Activated CD8-positive, alpha-beta memory T cell treated with anti-CD3 and anti-CD28 coated beads, Interleukin-2, amount 10 ng/mL, durations not matched to agents 7 days and 5 days (primary cell): ENCODE data around the gene ABCA8. TPM values are rescaled to one million over a fixed set of nuclear protein-coding genes. Genes with fewer than 3 reads are reported as not detected.

ENCODE experiments used
- ATAC-seq: fragments of 150-1000 bp; cut with Tn5 transposase; one replicate; pipeline ENCODE4 v1.10.0; 2021; ENCODE audit warnings: moderate library complexity
- CTCF ChIA-PET: fragments of 350-600 bp; sonication (Branson Sonifier 250); formaldehyde crosslinking; loops from one replicate; lab custom pipeline; 2021; ENCODE audit warnings: antibody characterized with exemption; lab: Charles Lee
- DNase-seq: peaks from one replicate; pipeline ENCODE4 v3.0.0-alpha.2; 2020
- H3K27ac Mint-ChIP-seq: one replicate; pipeline ENCODE4 v1.8.0; 2021; ENCODE audit warnings: mild to moderate bottlenecking, mixed read lengths
- H3K27me3 Mint-ChIP-seq: one replicate; pipeline ENCODE4 v1.8.0; 2021; ENCODE audit warnings: mixed read lengths
- H3K36me3 Mint-ChIP-seq: one replicate; pipeline ENCODE4 v1.8.0; 2021; ENCODE audit warnings: mild to moderate bottlenecking, mixed read lengths
- H3K4me1 Mint-ChIP-seq: one replicate; pipeline ENCODE4 v1.8.0; 2021; ENCODE audit warnings: mixed read lengths
- H3K4me3 Mint-ChIP-seq: one replicate; pipeline ENCODE4 v1.8.0; 2021; ENCODE audit warnings: mild to moderate bottlenecking, moderate library complexity, mixed read lengths
- H3K9me3 Mint-ChIP-seq: one replicate; pipeline ENCODE4 v1.8.0; 2022; ENCODE audit warnings: low read depth, mixed read lengths
- total RNA-seq, 2 experiments: library from RNA; stranded (reverse); gene quantifications; one replicate each; pipeline ENCODE4 v1.2.3, GENCODE V29; 2021

ABCA8 gene
- total RNA-seq, 2 experiments from 2014 or later: not detected

GRCh38 chr17:68924793-68925720 is 30.1 kb downstream of the ABCA8 start:
- ATAC-seq (no peak), DNase-seq (no peak)
- Mint-ChIP-seq H3K36me3 (no peaks in the 10 kb centered on the region), H3K27me3 (no peaks in the 10 kb centered on the region), H3K4me1 (no peaks in the 10 kb centered on the region), H3K9me3 (no peaks in the 10 kb centered on the region), H3K4me3 (no peak overlapping the region), H3K27ac (no peak overlapping the region)
- CTCF ChIA-PET: no interaction called here

- DNase-seq (no peak), ATAC-seq (no peak)
- no peak overlapping the region for H3K4me3 Mint-ChIP-seq
- CTCF ChIA-PET: interaction anchor here (0.8 kb wide), 1 partner anchor 13 kb away, joined by 4 read pairs; no protein-coding TSS in a partner anchor
- peaks cover 5% of the 10 kb centered on the region for H3K27me3 Mint-ChIP-seq
- no peak overlapping the region for H3K27ac Mint-ChIP-seq
- H3K4me1 Mint-ChIP-seq: no peaks in the 10 kb centered on the region
- no peaks in the 10 kb centered on the region for H3K9me3 Mint-ChIP-seq
- no peaks in the 10 kb centered on the region for H3K36me3 Mint-ChIP-seq
Measured at GRCh38 chr17:68910789-68911431, 44.3 kb downstream of the ABCA8 start.

- CTCF ChIA-PET: no interaction called here
- ATAC-seq (no peak), DNase-seq (no peak)
- H3K4me3 Mint-ChIP-seq: no peak overlapping the region
- H3K9me3 Mint-ChIP-seq: no peaks in the 10 kb centered on the region
- no peaks in the 10 kb centered on the region for H3K36me3 Mint-ChIP-seq
- H3K27me3 Mint-ChIP-seq: peaks cover 5% of the 10 kb centered on the region
- H3K27ac Mint-ChIP-seq: no peak overlapping the region
- H3K4me1 Mint-ChIP-seq: no peaks in the 10 kb centered on the region
Measured at GRCh38 chr17:68910251-68910705, 44.9 kb downstream of the ABCA8 start.

GRCh38 chr17:68909066-68909465 is 46.1 kb downstream of the ABCA8 start:
- H3K36me3 Mint-ChIP-seq: no peaks in the 10 kb centered on the region
- H3K27me3 Mint-ChIP-seq: peaks cover 5% of the 10 kb centered on the region
- no peak overlapping the region for H3K27ac Mint-ChIP-seq
- no peaks in the 10 kb centered on the region for H3K9me3 Mint-ChIP-seq
- no peak overlapping the region for H3K4me3 Mint-ChIP-seq
- H3K4me1 Mint-ChIP-seq: no peaks in the 10 kb centered on the region
- DNase-seq: no peak
- ATAC-seq: no peak
- CTCF ChIA-PET: no interaction called here

GRCh38 chr17:68908045-68908444 is 47.1 kb downstream of the ABCA8 start:
- H3K4me3 Mint-ChIP-seq: no peak overlapping the region
- DNase-seq (no peak), ATAC-seq (no peak)
- H3K36me3 Mint-ChIP-seq: no peaks in the 10 kb centered on the region
- no peak overlapping the region for H3K27ac Mint-ChIP-seq
- H3K4me1 Mint-ChIP-seq: no peaks in the 10 kb centered on the region
- peaks cover 3% of the 10 kb centered on the region for H3K27me3 Mint-ChIP-seq
- no peaks in the 10 kb centered on the region for H3K9me3 Mint-ChIP-seq
- CTCF ChIA-PET: no interaction called here

- Mint-ChIP-seq H3K36me3 (no peaks in the 10 kb centered on the region), H3K4me1 (no peaks in the 10 kb centered on the region), H3K27ac (no peak overlapping the region), H3K27me3 (peaks cover 3% of the 10 kb centered on the region), H3K9me3 (no peaks in the 10 kb centered on the region), H3K4me3 (no peak overlapping the region)
- no peak for ATAC-seq
- CTCF ChIA-PET: no interaction called here
- DNase-seq: no peak
Measured at GRCh38 chr17:68906638-68907037, 48.6 kb downstream of the ABCA8 start.

- Mint-ChIP-seq H3K27ac (no peak overlapping the region), H3K4me3 (no peak overlapping the region), H3K36me3 (no peaks in the 10 kb centered on the region), H3K27me3 (no peaks in the 10 kb centered on the region), H3K9me3 (no peaks in the 10 kb centered on the region), H3K4me1 (no peaks in the 10 kb centered on the region)
- CTCF ChIA-PET: no interaction called here
- no peak for DNase-seq
- ATAC-seq: no peak
Measured at GRCh38 chr17:68903286-68903685, 51.9 kb downstream of the ABCA8 start.

GRCh38 chr17:68897557-68897956 is 57.6 kb downstream of the ABCA8 start:
- DNase-seq (no peak), ATAC-seq (no peak)
- Mint-ChIP-seq H3K36me3 (no peaks in the 10 kb centered on the region), H3K9me3 (no peaks in the 10 kb centered on the region), H3K27me3 (peaks cover 2% of the 10 kb centered on the region), H3K4me1 (no peaks in the 10 kb centered on the region), H3K27ac (no peak overlapping the region), H3K4me3 (no peak overlapping the region)
- CTCF ChIA-PET: no interaction called here

GRCh38 chr17:68892658-68893057 is 62.5 kb downstream of the ABCA8 start:
- CTCF ChIA-PET: no interaction called here
- Mint-ChIP-seq H3K27me3 (peaks cover 1% of the 10 kb centered on the region), H3K4me1 (no peaks in the 10 kb centered on the region), H3K4me3 (no peak overlapping the region), H3K36me3 (no peaks in the 10 kb centered on the region), H3K27ac (no peak overlapping the region), H3K9me3 (no peaks in the 10 kb centered on the region)
- ATAC-seq: no peak
- DNase-seq: no peak

- ATAC-seq (no peak), DNase-seq (no peak)
- no peaks in the 10 kb centered on the region for H3K9me3 Mint-ChIP-seq
- H3K27ac Mint-ChIP-seq: no peak overlapping the region
- CTCF ChIA-PET: no interaction called here
- H3K27me3 Mint-ChIP-seq: no peaks in the 10 kb centered on the region
- no peaks in the 10 kb centered on the region for H3K4me1 Mint-ChIP-seq
- no peaks in the 10 kb centered on the region for H3K36me3 Mint-ChIP-seq
- no peak overlapping the region for H3K4me3 Mint-ChIP-seq
Measured at GRCh38 chr17:68892193-68892592, 63.0 kb downstream of the ABCA8 start.

GRCh38 chr17:68886401-68886800 is 68.8 kb downstream of the ABCA8 start:
- DNase-seq (no peak), ATAC-seq (no peak)
- H3K4me1 Mint-ChIP-seq: no peaks in the 10 kb centered on the region
- no peaks in the 10 kb centered on the region for H3K27me3 Mint-ChIP-seq
- no peaks in the 10 kb centered on the region for H3K9me3 Mint-ChIP-seq
- CTCF ChIA-PET: no interaction called here
- H3K4me3 Mint-ChIP-seq: no peak overlapping the region
- no peak overlapping the region for H3K27ac Mint-ChIP-seq
- no peaks in the 10 kb centered on the region for H3K36me3 Mint-ChIP-seq

GRCh38 chr17:68884888-68885287 is 70.3 kb downstream of the ABCA8 start:
- H3K9me3 Mint-ChIP-seq: no peaks in the 10 kb centered on the region
- no peaks in the 10 kb centered on the region for H3K4me1 Mint-ChIP-seq
- H3K36me3 Mint-ChIP-seq: no peaks in the 10 kb centered on the region
- no peak for ATAC-seq
- no peak overlapping the region for H3K27ac Mint-ChIP-seq
- DNase-seq: no peak
- CTCF ChIA-PET: no interaction called here
- no peaks in the 10 kb centered on the region for H3K27me3 Mint-ChIP-seq
- no peak overlapping the region for H3K4me3 Mint-ChIP-seq

GRCh38 chr17:68878226-68878885 is 76.8 kb downstream of the ABCA8 start:
- Mint-ChIP-seq H3K4me1 (no peaks in the 10 kb centered on the region), H3K36me3 (no peaks in the 10 kb centered on the region), H3K9me3 (no peaks in the 10 kb centered on the region), H3K27ac (no peak overlapping the region), H3K27me3 (no peaks in the 10 kb centered on the region), H3K4me3 (no peak overlapping the region)
- ATAC-seq: no peak
- no peak for DNase-seq
- CTCF ChIA-PET: no interaction called here
